Activated effector memory CD4-positive, alpha-beta T cell treated with Interleukin-2 at 50 U/mL for 16 hours (primary cell): Measurements from ENCODE around the gene UBE2L3.

ENCODE experiments used
- DNase-seq: peaks from one replicate; pipeline ENCODE4 v3.0.0-alpha.2; 2020

Gene UBE2L3

GRCh38 chr22:21646608-21647590 lies 79.4 kb downstream of the UBE2L3 start:
- peak; percentile 66 for DNase-seq

GRCh38 chr22:21650280-21650679 lies 82.8 kb downstream of the UBE2L3 start:
- no peak for DNase-seq

- no peak for DNase-seq
These were observed 83.5 kb downstream of the UBE2L3 start for GRCh38 chr22:21650823-21651520.

- no peak for DNase-seq
These were observed 84.1 kb downstream of the UBE2L3 start for GRCh38 chr22:21651521-21652009.

- peak; percentile 69 for DNase-seq
These were observed 84.6 kb downstream of the UBE2L3 start for GRCh38 chr22:21652010-21652546.

- DNase-seq, result no peak
These were observed 85.3 kb downstream of the UBE2L3 start for GRCh38 chr22:21652547-21653545.

GRCh38 chr22:21657020-21657359 lies 89.5 kb downstream of the UBE2L3 start:
- DNase-seq, result no peak

- DNase-seq, result peak; percentile 64
These were observed 90.0 kb downstream of the UBE2L3 start for GRCh38 chr22:21657360-21658032.

- no peak for DNase-seq
These were observed 92.5 kb downstream of the UBE2L3 start for GRCh38 chr22:21659864-21660525.

- no peak for DNase-seq
These were observed 93.4 kb downstream of the UBE2L3 start for GRCh38 chr22:21660904-21661303.

- no peak for DNase-seq
These were observed 94.5 kb downstream of the UBE2L3 start for GRCh38 chr22:21661991-21662390.

- DNase-seq, result no peak
These were observed 96.2 kb downstream of the UBE2L3 start for GRCh38 chr22:21663738-21664137.

- no peak for DNase-seq
These were observed 97.7 kb downstream of the UBE2L3 start for GRCh38 chr22:21665047-21665851.

GRCh38 chr22:21666786-21667185 lies 99.3 kb downstream of the UBE2L3 start:
- DNase-seq, result no peak

- no peak for DNase-seq
These were observed 101.5 kb downstream of the UBE2L3 start for GRCh38 chr22:21669026-21669425.

GRCh38 chr22:21672107-21672629 lies 104.7 kb downstream of the UBE2L3 start:
- no peak for DNase-seq
